Measurements from ENCODE around the gene PCBP3.
"Not testable (repeated sequence)": the region's sequence is repeated elsewhere in the genome, so short reads cannot be mapped to it uniquely, and the experiment has no call there.

Gene PCBP3

GRCh38 chr21:45815781-45816180 lies 172.3 kb downstream of the PCBP3 start:
- not testable (repeated sequence) for H2BK120ac ChIP-seq (ENCODE audit: insufficient read depth, low read length, poor library complexity); H3K4ac ChIP-seq (ENCODE audit: low read depth, low read length); H3K4me2 ChIP-seq (ENCODE audit: low read length); H3K79me1 ChIP-seq (ENCODE audit: low read length); H3K4me1 ChIP-seq (ENCODE audit: control insufficient read depth in 1 of 2, insufficient read depth in 2 of 2, low read length in 2 of 2); H4K8ac ChIP-seq (ENCODE audit: low read depth, low read length); H3K79me2 ChIP-seq (ENCODE audit: control insufficient read depth, insufficient read depth, low read length, poor library complexity); H4K91ac ChIP-seq (ENCODE audit: low read depth, low read length); H3K14ac ChIP-seq (ENCODE audit: low read length); H3K27ac ChIP-seq (ENCODE audit: low read depth, low read length); H2BK12ac ChIP-seq (ENCODE audit: low read length); H2AK5ac ChIP-seq (ENCODE audit: low read length); DNase-seq; H3K23ac ChIP-seq (ENCODE audit: low read length); H3K18ac ChIP-seq (ENCODE audit: low read length); H3K36me3 ChIP-seq (ENCODE audit: control insufficient read depth in 1 of 2, insufficient read depth in 2 of 2, low read length in 2 of 2); H3K9me3 ChIP-seq (ENCODE audit: insufficient read depth, low read depth, low read length); H3K27me3 ChIP-seq (ENCODE audit: insufficient read depth, low read length); H2AFZ ChIP-seq (ENCODE audit: insufficient read depth, low read length, poor library complexity); H3K4me3 ChIP-seq (ENCODE audit: low read depth, low read length); H3K9ac ChIP-seq (ENCODE audit: low read length); H4K12ac ChIP-seq (ENCODE audit: low read depth, low read length); H2BK5ac ChIP-seq (ENCODE audit: low read depth, low read length, poor library complexity)

DNA sequence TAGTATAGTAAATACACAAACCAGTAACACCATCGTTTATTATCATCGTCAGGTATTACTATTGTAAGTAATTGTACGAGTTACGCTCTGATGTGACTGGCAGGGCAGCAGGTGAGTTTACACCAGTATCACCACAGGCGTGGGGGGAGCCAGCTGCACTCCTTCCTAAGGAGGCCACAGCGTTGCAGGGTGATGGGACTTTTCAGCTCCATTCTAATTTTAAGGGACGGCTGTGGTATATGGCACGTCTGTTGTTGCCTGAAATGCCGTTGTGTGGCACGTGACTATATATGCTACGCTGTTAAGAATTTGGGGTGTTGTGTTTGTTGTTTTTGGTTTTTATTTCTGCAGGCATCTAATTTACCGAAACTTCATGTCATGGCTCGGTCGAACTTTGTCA lies 173.3 kb downstream of the PCBP3 start:
- no peaks in the 10 kb centered on the region for H3K27me3 ChIP-seq (ENCODE audit: insufficient read depth, low read length)
- H3K14ac ChIP-seq (ENCODE audit: low read length): no peak overlapping the region
- no peak overlapping the region for H2BK12ac ChIP-seq (ENCODE audit: low read length)
- H2BK5ac ChIP-seq (ENCODE audit: low read depth, low read length, poor library complexity): no peak overlapping the region
- no peaks in the 10 kb centered on the region for H3K4me1 ChIP-seq (ENCODE audit: control insufficient read depth in 1 of 2, insufficient read depth in 2 of 2, low read length in 2 of 2)
- H3K4me2 ChIP-seq (ENCODE audit: low read length): no peak overlapping the region
- H3K18ac ChIP-seq (ENCODE audit: low read length): no peak overlapping the region
- H3K4me3 ChIP-seq (ENCODE audit: low read depth, low read length): no peak overlapping the region
- H3K9ac ChIP-seq (ENCODE audit: low read length): no peak overlapping the region
- no peak overlapping the region for H2BK120ac ChIP-seq (ENCODE audit: insufficient read depth, low read length, poor library complexity)
- H2AFZ ChIP-seq (ENCODE audit: insufficient read depth, low read length, poor library complexity): no peak overlapping the region
- DNase-seq: no peak
- no peak overlapping the region for H4K91ac ChIP-seq (ENCODE audit: low read depth, low read length)
- H4K8ac ChIP-seq (ENCODE audit: low read depth, low read length): no peak overlapping the region
- no peaks in the 10 kb centered on the region for H3K36me3 ChIP-seq (ENCODE audit: control insufficient read depth in 1 of 2, insufficient read depth in 2 of 2, low read length in 2 of 2)
- peaks cover 3% of the 10 kb centered on the region for H3K9me3 ChIP-seq (ENCODE audit: insufficient read depth, low read depth, low read length)
- WGBS (ENCODE audit: extremely low coverage, insufficient coverage, insufficient read length): no CpG with 5 or more reads among the region's 14 CpGs
- no peaks in the 10 kb centered on the region for H3K79me1 ChIP-seq (ENCODE audit: low read length)
- no peak overlapping the region for H3K23ac ChIP-seq (ENCODE audit: low read length)
- no peak overlapping the region for H3K27ac ChIP-seq (ENCODE audit: low read depth, low read length)
- H3K4ac ChIP-seq (ENCODE audit: low read depth, low read length): no peak overlapping the region
- H2AK5ac ChIP-seq (ENCODE audit: low read length): no peak overlapping the region
- H4K12ac ChIP-seq (ENCODE audit: low read depth, low read length): no peak overlapping the region
- H3K79me2 ChIP-seq (ENCODE audit: control insufficient read depth, insufficient read depth, low read length, poor library complexity): no peaks in the 10 kb centered on the region

GRCh38 chr21:45817345-45817744 lies 173.8 kb downstream of the PCBP3 start:
- Histone ChIP-seq H3K4me3 (ENCODE audit: low read depth, low read length) (peak overlapping the region; percentile 23), H2BK120ac (ENCODE audit: insufficient read depth, low read length, poor library complexity) (no peak overlapping the region), H4K91ac (ENCODE audit: low read depth, low read length) (no peak overlapping the region), H3K79me1 (ENCODE audit: low read length) (no peaks in the 10 kb centered on the region), H3K27ac (ENCODE audit: low read depth, low read length) (no peak overlapping the region), H3K9ac (ENCODE audit: low read length) (no peak overlapping the region), H2BK12ac (ENCODE audit: low read length) (no peak overlapping the region), H3K79me2 (ENCODE audit: control insufficient read depth, insufficient read depth, low read length, poor library complexity) (no peaks in the 10 kb centered on the region), H4K12ac (ENCODE audit: low read depth, low read length) (no peak overlapping the region), H2AK5ac (ENCODE audit: low read length) (no peak overlapping the region), H2AFZ (ENCODE audit: insufficient read depth, low read length, poor library complexity) (no peak overlapping the region), H3K9me3 (ENCODE audit: insufficient read depth, low read depth, low read length) (peaks cover 3% of the 10 kb centered on the region), H3K23ac (ENCODE audit: low read length) (no peak overlapping the region), H3K4me2 (ENCODE audit: low read length) (no peak overlapping the region), H3K18ac (ENCODE audit: low read length) (no peak overlapping the region), H3K4ac (ENCODE audit: low read depth, low read length) (no peak overlapping the region), H4K8ac (ENCODE audit: low read depth, low read length) (no peak overlapping the region), H3K36me3 (ENCODE audit: control insufficient read depth in 1 of 2, insufficient read depth in 2 of 2, low read length in 2 of 2) (no peaks in the 10 kb centered on the region), H3K14ac (ENCODE audit: low read length) (no peak overlapping the region), H3K27me3 (ENCODE audit: insufficient read depth, low read length) (no peaks in the 10 kb centered on the region), H3K4me1 (ENCODE audit: control insufficient read depth in 1 of 2, insufficient read depth in 2 of 2, low read length in 2 of 2) (no peaks in the 10 kb centered on the region), H2BK5ac (ENCODE audit: low read depth, low read length, poor library complexity) (no peak overlapping the region)
- no CpG with 5 or more reads among the region's 13 CpGs for WGBS (ENCODE audit: extremely low coverage, insufficient coverage, insufficient read length)
- DNase-seq: no peak

GRCh38 chr21:45818276-45818903 lies 174.9 kb downstream of the PCBP3 start:
- H2AFZ ChIP-seq (ENCODE audit: insufficient read depth, low read length, poor library complexity): no peak overlapping the region
- H3K18ac ChIP-seq (ENCODE audit: low read length): no peak overlapping the region
- H3K4me2 ChIP-seq (ENCODE audit: low read length): no peak overlapping the region
- no peaks in the 10 kb centered on the region for H3K27me3 ChIP-seq (ENCODE audit: insufficient read depth, low read length)
- no peaks in the 10 kb centered on the region for H3K79me1 ChIP-seq (ENCODE audit: low read length)
- no peaks in the 10 kb centered on the region for H3K36me3 ChIP-seq (ENCODE audit: control insufficient read depth in 1 of 2, insufficient read depth in 2 of 2, low read length in 2 of 2)
- no peak overlapping the region for H3K4ac ChIP-seq (ENCODE audit: low read depth, low read length)
- H3K9me3 ChIP-seq (ENCODE audit: insufficient read depth, low read depth, low read length): peaks cover 3% of the 10 kb centered on the region
- no peak overlapping the region for H3K14ac ChIP-seq (ENCODE audit: low read length)
- WGBS (ENCODE audit: extremely low coverage, insufficient coverage, insufficient read length): no CpG with 5 or more reads among the region's 11 CpGs
- no peak overlapping the region for H3K4me3 ChIP-seq (ENCODE audit: low read depth, low read length)
- H2BK12ac ChIP-seq (ENCODE audit: low read length): no peak overlapping the region
- no peak overlapping the region for H2BK5ac ChIP-seq (ENCODE audit: low read depth, low read length, poor library complexity)
- no peaks in the 10 kb centered on the region for H3K4me1 ChIP-seq (ENCODE audit: control insufficient read depth in 1 of 2, insufficient read depth in 2 of 2, low read length in 2 of 2)
- no peak overlapping the region for H2AK5ac ChIP-seq (ENCODE audit: low read length)
- DNase-seq: peak; percentile 18 to 79
- H4K8ac ChIP-seq (ENCODE audit: low read depth, low read length): no peak overlapping the region
- no peak overlapping the region for H3K9ac ChIP-seq (ENCODE audit: low read length)
- no peak overlapping the region for H3K23ac ChIP-seq (ENCODE audit: low read length)
- no peak overlapping the region for H3K27ac ChIP-seq (ENCODE audit: low read depth, low read length)
- no peak overlapping the region for H4K12ac ChIP-seq (ENCODE audit: low read depth, low read length)
- no peak overlapping the region for H2BK120ac ChIP-seq (ENCODE audit: insufficient read depth, low read length, poor library complexity)
- H3K79me2 ChIP-seq (ENCODE audit: control insufficient read depth, insufficient read depth, low read length, poor library complexity): no peaks in the 10 kb centered on the region
- H4K91ac ChIP-seq (ENCODE audit: low read depth, low read length): no peak overlapping the region
